ENCODE results near the gene SNRPD3.

The SNRPD3 gene

GRCh38 chr22:24553597-24554312 is 2.0 kb upstream of the SNRPD3 start:
- no peak for TF ChIP-seq CTCF (conservative IDR thresholded peaks at IDR 0.05; ENCODE audit: control insufficient read depth, insufficient read depth, low read depth, low read length)
- peak overlapping the region; percentile 93 for H3K4me3 ChIP-seq (ENCODE audit: control insufficient read depth, low read depth, low read length)
- DNase-seq (ENCODE audit: low read depth), result no peak

- DNase-seq (ENCODE audit: low read depth), result peak; percentile 47
- H3K4me3 ChIP-seq (ENCODE audit: control insufficient read depth, low read depth, low read length), result peak within 1 kb of the TSS; percentile 93
- no peak for TF ChIP-seq CTCF (conservative IDR thresholded peaks at IDR 0.05; ENCODE audit: control insufficient read depth, insufficient read depth, low read depth, low read length)
Measured at GRCh38 chr22:24554313-24555164, 1.3 kb upstream of the SNRPD3 start, which contains the start of gene GUCD1. Gene GUCD1 (minus strand): TSS chr22:24555138. CDS start chr22:24554991, 147 bp downstream.

GRCh38 chr22:24559471-24559870 is 3.7 kb downstream of the SNRPD3 start:
- no peak for TF ChIP-seq CTCF (conservative IDR thresholded peaks at IDR 0.05; ENCODE audit: control insufficient read depth, insufficient read depth, low read depth, low read length)
- no peak for DNase-seq (ENCODE audit: low read depth)
- no peak overlapping the region for H3K4me3 ChIP-seq (ENCODE audit: control insufficient read depth, low read depth, low read length)

GRCh38 chr22:24563246-24563645 is 7.4 kb downstream of the SNRPD3 start:
- no peak overlapping the region for H3K4me3 ChIP-seq (ENCODE audit: control insufficient read depth, low read depth, low read length)
- TF ChIP-seq CTCF (conservative IDR thresholded peaks at IDR 0.05; ENCODE audit: control insufficient read depth, insufficient read depth, low read depth, low read length), result no peak
- no peak for DNase-seq (ENCODE audit: low read depth)

- no peak for TF ChIP-seq CTCF (conservative IDR thresholded peaks at IDR 0.05; ENCODE audit: control insufficient read depth, insufficient read depth, low read depth, low read length)
- DNase-seq (ENCODE audit: low read depth), result no peak
- no peak overlapping the region for H3K4me3 ChIP-seq (ENCODE audit: control insufficient read depth, low read depth, low read length)
Measured at GRCh38 chr22:24564376-24565058, 8.7 kb downstream of the SNRPD3 start.

GRCh38 chr22:24565077-24565476 is 9.3 kb downstream of the SNRPD3 start:
- no peak for DNase-seq (ENCODE audit: low read depth)
- H3K4me3 ChIP-seq (ENCODE audit: control insufficient read depth, low read depth, low read length), result no peak overlapping the region
- no peak for TF ChIP-seq CTCF (conservative IDR thresholded peaks at IDR 0.05; ENCODE audit: control insufficient read depth, insufficient read depth, low read depth, low read length)

Data from fibroblast of mammary gland (primary cell).